SU-DHL-6 (cell line): Measurements from ENCODE around the gene DDX31.

Experiments
- H2AFZ ChIP-seq: fragments of 200-600 bp; sonication (generic); 2 replicates; pipeline ENCODE4 v1.6.1; 2014; ENCODE audit warnings: low read depth, mild to moderate bottlenecking, moderate library complexity, mixed read lengths, antibody characterized with exemption, low read length; ENCODE audit not compliant: severe bottlenecking
- H3F3A ChIP-seq: fragments of 200-600 bp; shearing (Covaris generic); 2 replicates; pipeline ENCODE4 v1.6.0; 2016; ENCODE audit warnings: antibody characterized with exemption, mild to moderate bottlenecking; ENCODE audit not compliant: insufficient read depth
- H3K27ac ChIP-seq: fragments of 200-600 bp; sonication (generic); 2 replicates; pipeline ENCODE4 v1.5.1; 2016; ENCODE audit warnings: low read depth, mild to moderate bottlenecking, low read length, moderate library complexity, mixed read lengths
- H3K27me3 ChIP-seq: fragments of 200-600 bp; sonication (generic), shearing (Covaris generic); 2 replicates; pipeline ENCODE4 v1.6.0; 2014; ENCODE audit warnings: mild to moderate bottlenecking, low read length
- H3K36me3 ChIP-seq: fragments of 200-600 bp; sonication (generic); 2 replicates; pipeline ENCODE4 v1.6.1; 2014; ENCODE audit warnings: mild to moderate bottlenecking, low read length, mixed read lengths
- H3K4me2 ChIP-seq: fragments of 300-600, 200-600 bp; shearing (Covaris generic), sonication (generic); 2 replicates; pipeline ENCODE4 v1.6.0; 2014; ENCODE audit warnings: low read length, low read depth, mild to moderate bottlenecking; ENCODE audit not compliant: poor library complexity, severe bottlenecking
- H3K4me3 ChIP-seq: fragments of 200-600 bp; sonication (generic); 2 replicates; pipeline ENCODE4 v1.5.1; 2014; ENCODE audit warnings: antibody characterized with exemption, low read length, mild to moderate bottlenecking, mixed read lengths; ENCODE audit not compliant: insufficient read depth, poor library complexity, severe bottlenecking
- H3K79me2 ChIP-seq: fragments of 200-600 bp; sonication (generic); 2 replicates; pipeline ENCODE4 v1.6.1; 2014; ENCODE audit warnings: mild to moderate bottlenecking, low read length, moderate library complexity; ENCODE audit not compliant: insufficient read depth
- H3K9ac ChIP-seq: fragments of 200-600 bp; sonication (generic); 2 replicates; pipeline ENCODE4 v1.7.0; 2014; ENCODE audit warnings: mild to moderate bottlenecking, low read length
- H3K9me2 ChIP-seq: fragments of 200-600 bp; sonication (generic); replicated peaks from 2 replicates; pipeline ENCODE4 v1.6.1; 2014; ENCODE audit warnings: low read length; ENCODE audit not compliant: insufficient read depth
- H3K9me3 ChIP-seq: fragments of 200-600 bp; sonication (generic); 2 replicates; pipeline ENCODE4 v1.6.1; 2014; ENCODE audit warnings: low read length, mixed read lengths; ENCODE audit not compliant: insufficient read depth
- H4K20me1 ChIP-seq: fragments of 200-600 bp; sonication (generic); 2 replicates; pipeline ENCODE4 v1.6.1; 2014; ENCODE audit warnings: low read depth, mild to moderate bottlenecking, antibody characterized with exemption, low read length, moderate library complexity, mixed read lengths
- CTCF ChIP-seq: fragments of 200-600 bp; sonication (generic); IDR thresholded peaks from one replicate; pipeline ENCODE4 v1.5.1; 2017; ENCODE audit warnings: antibody characterized with exemption, mild to moderate bottlenecking, low read length, moderate library complexity; ENCODE audit not compliant: insufficient read depth, poor library complexity, severe bottlenecking
- EZH2phosphoT487 ChIP-seq: fragments of 200-600 bp; sonication (generic), shearing (Covaris generic); conservative IDR thresholded peaks from 2 replicates; pipeline ENCODE4 v1.6.1; 2018; ENCODE audit warnings: mild to moderate bottlenecking, antibody characterized with exemption, low read length, moderate library complexity, mixed read lengths

The DDX31 gene

GRCh38 chr9:132591751-132592314, 78.0 kb downstream of the DDX31 start:
- H3K9ac ChIP-seq = no peak overlapping the region
- no peaks in the 10 kb centered on the region for H4K20me1 ChIP-seq
- no peaks in the 10 kb centered on the region for H3K9me3 ChIP-seq
- no peak overlapping the region for H3K4me3 ChIP-seq
- H3K9me2 ChIP-seq = no peaks in the 10 kb centered on the region
- H3K79me2 ChIP-seq = no peaks in the 10 kb centered on the region
- H3K27me3 ChIP-seq = no peaks in the 10 kb centered on the region
- no peaks in the 10 kb centered on the region for H3F3A ChIP-seq
- TF ChIP-seq EZH2phosphoT487 = no peak
- TF ChIP-seq CTCF = no peak
- no peak overlapping the region for H3K27ac ChIP-seq
- no peak overlapping the region for H3K4me2 ChIP-seq
- H2AFZ ChIP-seq = no peak overlapping the region
- H3K36me3 ChIP-seq = no peaks in the 10 kb centered on the region

- H3K4me3 ChIP-seq = no peak overlapping the region
- TF ChIP-seq CTCF = no peak
- no peak for TF ChIP-seq EZH2phosphoT487
- no peak overlapping the region for H2AFZ ChIP-seq
- no peaks in the 10 kb centered on the region for H3K79me2 ChIP-seq
- no peaks in the 10 kb centered on the region for H3K9me2 ChIP-seq
- H3K36me3 ChIP-seq = no peaks in the 10 kb centered on the region
- H3K4me2 ChIP-seq = no peak overlapping the region
- no peak overlapping the region for H3K9ac ChIP-seq
- no peak overlapping the region for H3K27ac ChIP-seq
- no peaks in the 10 kb centered on the region for H4K20me1 ChIP-seq
- no peaks in the 10 kb centered on the region for H3F3A ChIP-seq
- no peaks in the 10 kb centered on the region for H3K9me3 ChIP-seq
- no peaks in the 10 kb centered on the region for H3K27me3 ChIP-seq
These were observed 78.5 kb downstream of the DDX31 start for GRCh38 chr9:132591244-132591643.

GRCh38 chr9:132590318-132591182, 79.2 kb downstream of the DDX31 start:
- H3K9me2 ChIP-seq = no peaks in the 10 kb centered on the region
- no peak overlapping the region for H3K4me3 ChIP-seq
- H3K79me2 ChIP-seq = no peaks in the 10 kb centered on the region
- no peak overlapping the region for H3K4me2 ChIP-seq
- no peaks in the 10 kb centered on the region for H3K27me3 ChIP-seq
- no peak overlapping the region for H3K27ac ChIP-seq
- no peaks in the 10 kb centered on the region for H3K36me3 ChIP-seq
- H3K9ac ChIP-seq = no peak overlapping the region
- H2AFZ ChIP-seq = no peak overlapping the region
- TF ChIP-seq CTCF = no peak
- no peak for TF ChIP-seq EZH2phosphoT487
- no peaks in the 10 kb centered on the region for H4K20me1 ChIP-seq
- no peaks in the 10 kb centered on the region for H3K9me3 ChIP-seq
- no peaks in the 10 kb centered on the region for H3F3A ChIP-seq
